ENCODE data around the gene HLA-DMA. TPM values are rescaled to one million over a fixed set of nuclear protein-coding genes. Genes with fewer than 3 reads are reported as not detected.

HLA-DMA gene
- total RNA-seq, 5 donors from 2014 or later (not counting 1 experiment from before 2014, with no cell fraction given) = 22.3 to 37.8 (median 27.5) TPM

- H3K27ac ChIP-seq (ENCODE audit: low read length) = peak overlapping the region; percentile 36
- CTCF ChIA-PET = interaction anchor here in 1 of 2 donors (0.6 kb wide), 2 partner anchors 8 to 76 kb away, joined by 3 to 6 read pairs; no protein-coding TSS in a partner anchor
- Mint-ChIP-seq H3K27me3 (no peaks in the 10 kb centered on the region), H3K4me1 (peaks cover 44 to 65% (median 62%) of the 10 kb centered on the region in 3 donors), H3K27ac (peak overlapping the region; percentile 73 to 99), H3K9me3 (no peaks in the 10 kb centered on the region), H3K36me3 (peaks cover 83% of the 10 kb centered on the region), H3K4me3 (peak overlapping the region; percentile 96 to 99 (median 99))
- H3K36me3 ChIP-seq (ENCODE audit: control insufficient read depth in 2 of 2, extremely low read depth in 1 of 2, insufficient read depth in 1 of 2, low read length in 1 of 2) = peaks cover 2 to 73% of the 10 kb centered on the region in 2 donors
- peaks cover 20 to 46% of the 10 kb centered on the region in 2 experiments for H3K4me1 ChIP-seq (ENCODE audit: control insufficient read depth in 1 of 2, extremely low read depth in 1 of 2, insufficient read depth in 2 of 2, low read length in 2 of 2)
- no peaks in the 10 kb centered on the region for H3K9me3 ChIP-seq
- no peak overlapping the region for H3K4me3 ChIP-seq (ENCODE audit: control insufficient read depth in 1 of 2, extremely low read depth in 1 of 2, low read length in 1 of 2)
- WGBS (ENCODE audit: insufficient coverage) = 93% methylated on average over 3 of the region's 7 CpGs
- ATAC-seq (replicated peaks in 1 of 4) (no peak), DNase-seq (no peak)
- POLR2A ChIA-PET = interaction anchor here in 1 of 2 donors (0.5 to 0.8 kb wide), 2 partner anchors 22 to 44 kb away, joined by 4 to 5 read pairs; no protein-coding TSS in a partner anchor
- H3K27me3 ChIP-seq (replicated peaks in 1 of 2; ENCODE audit: control insufficient read depth in 2 of 2, extremely low read depth in 1 of 2, insufficient read depth in 2 of 2, low read length in 1 of 2) = peaks cover 0 to 4% of the 10 kb centered on the region in 2 experiments
Observed at GRCh38 chr6:32976334-32977069, 23.6 kb upstream of the HLA-DMA start.

DNA sequence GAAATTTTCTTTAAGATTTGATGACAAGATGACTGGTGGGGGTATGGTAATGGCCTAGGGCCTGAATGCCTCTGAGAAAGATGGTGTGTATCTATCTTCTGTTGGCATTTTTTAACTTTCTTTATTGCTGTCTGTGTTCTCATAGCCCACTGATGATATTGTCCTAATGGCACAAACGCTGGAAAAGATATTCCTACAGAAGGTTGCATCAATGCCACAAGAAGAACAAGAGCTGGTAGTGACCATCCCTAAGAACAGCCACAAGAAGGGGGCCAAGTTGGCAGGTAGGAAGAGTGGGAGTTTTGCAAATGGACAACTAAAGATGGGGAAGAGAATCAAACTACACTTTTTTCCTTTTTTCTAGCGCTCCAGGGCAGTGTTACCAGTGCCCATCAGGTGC lies 23.0 kb upstream of the HLA-DMA start:
- peaks cover 2 to 68% of the 10 kb centered on the region in 2 donors for H3K36me3 ChIP-seq (ENCODE audit: control insufficient read depth in 2 of 2, extremely low read depth in 1 of 2, insufficient read depth in 1 of 2, low read length in 1 of 2)
- H3K4me3 ChIP-seq (ENCODE audit: control insufficient read depth in 1 of 2, extremely low read depth in 1 of 2, low read length in 1 of 2) = no peak overlapping the region
- H3K36me3 Mint-ChIP-seq = peaks cover 88% of the 10 kb centered on the region
- H3K27me3 Mint-ChIP-seq = no peaks in the 10 kb centered on the region
- DNase-seq = no peak
- peaks cover 44 to 70% (median 61%) of the 10 kb centered on the region in 3 donors for H3K4me1 Mint-ChIP-seq
- peak overlapping the region; percentile 96 to 99 (median 99) for H3K4me3 Mint-ChIP-seq
- H3K27ac Mint-ChIP-seq = peak overlapping the region; percentile 73 to 99
- no peak for ATAC-seq (replicated peaks in 1 of 4)
- peaks cover 20 to 47% of the 10 kb centered on the region in 2 experiments for H3K4me1 ChIP-seq (ENCODE audit: control insufficient read depth in 1 of 2, extremely low read depth in 1 of 2, insufficient read depth in 2 of 2, low read length in 2 of 2)
- H3K27me3 ChIP-seq (replicated peaks in 1 of 2; ENCODE audit: control insufficient read depth in 2 of 2, extremely low read depth in 1 of 2, insufficient read depth in 2 of 2, low read length in 1 of 2) = peaks cover 0 to 4% of the 10 kb centered on the region in 2 experiments
- WGBS (ENCODE audit: insufficient coverage) = no CpG with 5 or more reads among the region's 2 CpGs
- ChIA-PET POLR2A (no interaction called here), CTCF (interaction anchor here in 1 of 2 donors (1.0 kb wide), 1 partner anchor 8 kb away, joined by 4 read pairs; no protein-coding TSS in a partner anchor)
- no peaks in the 10 kb centered on the region for H3K9me3 ChIP-seq
- H3K9me3 Mint-ChIP-seq = no peaks in the 10 kb centered on the region
- peak overlapping the region; percentile 36 for H3K27ac ChIP-seq (ENCODE audit: low read length)

GRCh38 chr6:32974541-32975308 lies 21.8 kb upstream of the HLA-DMA start:
- no peak for ATAC-seq (replicated peaks in 1 of 4)
- Mint-ChIP-seq H3K9me3 (no peaks in the 10 kb centered on the region), H3K27me3 (no peaks in the 10 kb centered on the region), H3K27ac (peak overlapping the region; percentile 74 to 99), H3K4me3 (peak overlapping the region; percentile 96 to 99 (median 99)), H3K4me1 (peaks cover 44 to 69% (median 55%) of the 10 kb centered on the region in 3 donors), H3K36me3 (peaks cover 76% of the 10 kb centered on the region)
- Histone ChIP-seq H3K4me1 (ENCODE audit: control insufficient read depth in 1 of 2, extremely low read depth in 1 of 2, insufficient read depth in 2 of 2, low read length in 2 of 2) (peaks cover 20 to 48% of the 10 kb centered on the region in 2 experiments), H3K4me3 (ENCODE audit: control insufficient read depth in 1 of 2, extremely low read depth in 1 of 2, low read length in 1 of 2) (peak overlapping the region; percentile 72 to 89), H3K27ac (ENCODE audit: low read length) (peak overlapping the region; percentile 56), H3K36me3 (ENCODE audit: control insufficient read depth in 2 of 2, extremely low read depth in 1 of 2, insufficient read depth in 1 of 2, low read length in 1 of 2) (peaks cover 0 to 57% of the 10 kb centered on the region in 2 donors), H3K9me3 (no peaks in the 10 kb centered on the region), H3K27me3 (replicated peaks in 1 of 2; ENCODE audit: control insufficient read depth in 2 of 2, extremely low read depth in 1 of 2, insufficient read depth in 2 of 2, low read length in 1 of 2) (peaks cover 0 to 4% of the 10 kb centered on the region in 2 experiments)
- WGBS (ENCODE audit: insufficient coverage) = 2% methylated on average over 6 of the region's 14 CpGs
- CTCF ChIA-PET = interaction anchor here (0.6 to 14.4 kb wide), 8 partner anchors 7 to 136 kb away, joined by 3 to 207 read pairs (median 9); partner anchors contain the start of genes HLA-DMA (in 2 of the 2), PSMB9 (in 1 of the 2), TAP1 (in 1 of the 2) and TAP2 (in 1 of the 2)
- POLR2A ChIA-PET = interaction anchor here (0.8 to 3.4 kb wide), 4 partner anchors 10 to 41 kb away, joined by 3 to 49 read pairs (median 3); partner anchors contain the start of gene HLA-DMA (in 1 of the 2)
- DNase-seq = no peak

DNA sequence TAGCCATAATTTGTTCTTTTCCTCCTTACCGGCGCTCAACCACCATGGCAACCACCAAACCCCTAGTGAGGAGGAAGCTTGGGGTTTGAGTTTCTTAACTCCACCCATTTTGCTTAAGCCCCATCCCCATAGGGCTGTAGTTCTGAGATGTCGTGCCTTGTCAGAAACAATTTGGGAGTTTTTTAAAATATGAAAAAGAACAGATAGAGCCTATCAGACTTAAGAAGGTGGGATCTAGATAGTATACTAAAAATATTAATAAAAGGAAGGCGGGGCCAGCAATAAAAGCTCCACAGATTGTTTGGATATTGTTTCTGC lies 21.1 kb upstream of the HLA-DMA start:
- peak overlapping the region; percentile 96 to 99 (median 99) for H3K4me3 Mint-ChIP-seq
- Histone ChIP-seq H3K27me3 (replicated peaks in 1 of 2; ENCODE audit: control insufficient read depth in 2 of 2, extremely low read depth in 1 of 2, insufficient read depth in 2 of 2, low read length in 1 of 2) (peaks cover 0 to 4% of the 10 kb centered on the region in 2 experiments), H3K4me3 (ENCODE audit: control insufficient read depth in 1 of 2, extremely low read depth in 1 of 2, low read length in 1 of 2) (peak overlapping the region; percentile 72 to 89), H3K4me1 (ENCODE audit: control insufficient read depth in 1 of 2, extremely low read depth in 1 of 2, insufficient read depth in 2 of 2, low read length in 2 of 2) (peaks cover 20 to 55% of the 10 kb centered on the region in 2 experiments), H3K9me3 (no peaks in the 10 kb centered on the region), H3K27ac (ENCODE audit: low read length) (peak overlapping the region; percentile 85), H3K36me3 (ENCODE audit: control insufficient read depth in 2 of 2, extremely low read depth in 1 of 2, insufficient read depth in 1 of 2, low read length in 1 of 2) (peaks cover 0 to 49% of the 10 kb centered on the region in 2 donors)
- no peaks in the 10 kb centered on the region for H3K9me3 Mint-ChIP-seq
- peaks cover 70% of the 10 kb centered on the region for H3K36me3 Mint-ChIP-seq
- DNase-seq (peak in 12 of 35 experiments; percentile 15 to 74 (median 30)), ATAC-seq (replicated peaks in 1 of 4) (no peak)
- ChIA-PET CTCF (interaction anchor here (0.6 to 14.4 kb wide), 7 partner anchors 8 to 135 kb away, joined by 3 to 207 read pairs (median 14); partner anchors contain the start of genes HLA-DMA (in 1 of the 2), HLA-DPB1 (in 1 of the 2), PSMB9 (in 1 of the 2) and TAP1 (in 1 of the 2)), POLR2A (interaction anchor here (0.6 to 3.4 kb wide), 5 partner anchors 11 to 535 kb away, joined by 3 to 49 read pairs (median 3); partner anchors contain the start of gene HLA-DMA (in 1 of the 2))
- WGBS (ENCODE audit: insufficient coverage) = no CpG with 5 or more reads among the region's 4 CpGs
- peak overlapping the region; percentile 99 for H3K27ac Mint-ChIP-seq
- peaks cover 40 to 70% (median 50%) of the 10 kb centered on the region in 3 donors for H3K4me1 Mint-ChIP-seq
- H3K27me3 Mint-ChIP-seq = no peaks in the 10 kb centered on the region

- H3K4me1 Mint-ChIP-seq = peaks cover 34 to 70% (median 45%) of the 10 kb centered on the region in 3 donors
- peaks cover 0 to 43% of the 10 kb centered on the region in 2 donors for H3K36me3 ChIP-seq (ENCODE audit: control insufficient read depth in 2 of 2, extremely low read depth in 1 of 2, insufficient read depth in 1 of 2, low read length in 1 of 2)
- under 1% methylated on average over 21 of the region's 23 CpGs for WGBS (ENCODE audit: insufficient coverage)
- H3K9me3 Mint-ChIP-seq = no peaks in the 10 kb centered on the region
- ATAC-seq (replicated peaks in 1 of 4) = no peak
- H3K4me3 Mint-ChIP-seq = peak overlapping the region; percentile 96 to 99 (median 99)
- H3K4me1 ChIP-seq (ENCODE audit: control insufficient read depth in 1 of 2, extremely low read depth in 1 of 2, insufficient read depth in 2 of 2, low read length in 2 of 2) = peaks cover 20 to 52% of the 10 kb centered on the region in 2 experiments
- peak in 27 of 35 experiments; percentile 25 to 87 (median 51) for DNase-seq
- peaks cover 0 to 4% of the 10 kb centered on the region in 2 experiments for H3K27me3 ChIP-seq (replicated peaks in 1 of 2; ENCODE audit: control insufficient read depth in 2 of 2, extremely low read depth in 1 of 2, insufficient read depth in 2 of 2, low read length in 1 of 2)
- H3K4me3 ChIP-seq (ENCODE audit: control insufficient read depth in 1 of 2, extremely low read depth in 1 of 2, low read length in 1 of 2) = peak overlapping the region; percentile 72 to 89
- H3K27me3 Mint-ChIP-seq = no peaks in the 10 kb centered on the region
- no peaks in the 10 kb centered on the region for H3K9me3 ChIP-seq
- peak overlapping the region; percentile 99 for H3K27ac Mint-ChIP-seq
- peaks cover 64% of the 10 kb centered on the region for H3K36me3 Mint-ChIP-seq
- CTCF ChIA-PET = interaction anchor here in 1 of 2 donors (0.5 to 14.4 kb wide), 7 partner anchors 10 to 1429 kb away, joined by 3 to 207 read pairs (median 14); partner anchors contain the start of genes HLA-DMA, HLA-DPB1, PSMB9 and TAP1
- POLR2A ChIA-PET = interaction anchor here (0.6 to 3.4 kb wide), 7 partner anchors 11 to 534 kb away, joined by 3 to 49 read pairs (median 10); partner anchors contain the start of genes HLA-DMA (in 2 of the 2), PSMB9 (in 1 of the 2), TAP1 (in 1 of the 2) and TAP2 (in 1 of the 2)
- H3K27ac ChIP-seq (ENCODE audit: low read length) = peak overlapping the region; percentile 85
Observed at GRCh38 chr6:32973144-32974015, 20.5 kb upstream of the HLA-DMA start.
